PC-9 (cell line): ENCODE results near the gene SLK. TPM values are rescaled to one million over a fixed set of nuclear protein-coding genes. Genes with fewer than 3 reads are reported as not detected.

Experiments used
- BruUV-seq: library from RNA; stranded (reverse); fragments of 400-500 nt; replicated peaks from 2 replicates; lab custom pipeline; 2021; lab: Mats Ljungman, UMichigan
- CTCF ChIA-PET: fragments of 300-600 bp; sonication (Branson Sonifier 250); formaldehyde crosslinking; loops from one replicate; lab custom pipeline; 2022; ENCODE audit warnings: antibody characterized with exemption; lab: Charles Lee
- POLR2A ChIA-PET: fragments of 300-600 bp; sonication (Branson Sonifier 250); formaldehyde crosslinking; loops from one replicate; lab custom pipeline; 2022; ENCODE audit warnings: antibody characterized with exemption; ENCODE audit not compliant: unreplicated experiment; lab: Charles Lee
- DNase-seq, 2 experiments: peaks; one replicate each; pipeline versions ENCODE4 v3.0.0 to v3.0.0-alpha.2; 2015 to 2022; ENCODE audit warnings: mixed read lengths in 1 of 2
- H2AFZ ChIP-seq: fragments of 200-600 bp; sonication (generic); 2 replicates; pipeline ENCODE4 v1.8.1; 2017; ENCODE audit warnings: antibody characterized with exemption
- H3F3A ChIP-seq: fragments of 200-600 bp; sonication (generic); 2 replicates; pipeline ENCODE4 v1.8.1; 2017; ENCODE audit warnings: antibody characterized with exemption, mild to moderate bottlenecking, low read depth; ENCODE audit not compliant: insufficient read depth
- H3K27ac ChIP-seq: fragments of 200-600 bp; sonication (generic); 2 replicates; pipeline ENCODE4 v1.6.1; 2016; ENCODE audit warnings: mixed run types
- H3K27me3 ChIP-seq: fragments of 200-600 bp; sonication (generic); 2 replicates; pipeline ENCODE4 v1.6.1; 2016; ENCODE audit warnings: low read depth, mixed run types; ENCODE audit not compliant: insufficient read depth
- H3K36me3 ChIP-seq: fragments of 200-600 bp; sonication (generic); 2 replicates; pipeline ENCODE4 v1.6.1; 2016; ENCODE audit warnings: low read depth, mixed run types
- H3K4me1 ChIP-seq: fragments of 200-600 bp; sonication (generic); replicated peaks from 2 replicates; pipeline ENCODE4 v1.6.1; 2016; ENCODE audit warnings: mixed run types; ENCODE audit not compliant: insufficient read depth
- H3K4me2 ChIP-seq: fragments of 200-600 bp; sonication (generic); 2 replicates; pipeline ENCODE4 v1.6.1; 2017; ENCODE audit warnings: mixed run types
- H3K4me3 ChIP-seq: fragments of 200-600 bp; sonication (generic); 2 replicates; pipeline ENCODE4 v1.6.1; 2016; ENCODE audit warnings: mixed run types
- H3K79me2 ChIP-seq: fragments of 200-600 bp; sonication (generic); 2 replicates; pipeline ENCODE4 v1.6.1; 2017; ENCODE audit warnings: low read depth, mixed run types
- H3K9me2 ChIP-seq: fragments of 200-600 bp; sonication (generic); 2 replicates; pipeline ENCODE4 v1.8.1; 2017; ENCODE audit warnings: mild to moderate bottlenecking; ENCODE audit not compliant: insufficient read depth
- H3K9me3 ChIP-seq: fragments of 200-600 bp; sonication (generic); 2 replicates; pipeline ENCODE4 v1.8.1; 2016; ENCODE audit warnings: low read depth; ENCODE audit not compliant: insufficient read depth
- H4K20me1 ChIP-seq: fragments of 200-600 bp; sonication (generic); 2 replicates; pipeline ENCODE4 v1.8.1; 2017; ENCODE audit not compliant: insufficient read depth
- CTCF ChIP-seq: fragments of 200-600 bp; sonication (generic); conservative IDR thresholded peaks from 2 replicates; pipeline ENCODE4 v1.6.1; 2017; ENCODE audit warnings: mixed run types, antibody characterized with exemption, mild to moderate bottlenecking, moderate library complexity
- EZH2 ChIP-seq: fragments of 200-600 bp; sonication (generic); IDR thresholded peaks from 2 replicates; pipeline ENCODE4 v1.8.0; 2017; ENCODE audit warnings: antibody characterized with exemption, low read depth
- intact Hi-C: fragments of 100-400 bp; cut with micrococcal nuclease; formaldehyde crosslinking; loops from one replicate; pipeline ENCODE4 v1.10.0; 2022; ENCODE audit not compliant: unreplicated experiment
- total RNA-seq: library from RNA; stranded (reverse); gene quantifications from 2 replicates; pipeline ENCODE4 v1.2.3, GENCODE V29; 2021

SLK gene
- total RNA-seq, 1 experiment from 2014 or later, result 30.4 TPM

GRCh38 chr10:103939522-103939921, 27.4 kb upstream of the SLK start:
- H3K36me3 ChIP-seq, result no peaks in the 10 kb centered on the region
- no peak for TF ChIP-seq EZH2
- TF ChIP-seq CTCF, result no peak
- no peak overlapping the region for H3K27ac ChIP-seq
- H3K4me1 ChIP-seq, result no peaks in the 10 kb centered on the region
- H3K27me3 ChIP-seq, result no peaks in the 10 kb centered on the region
- H4K20me1 ChIP-seq, result no peaks in the 10 kb centered on the region
- no peaks in the 10 kb centered on the region for H3F3A ChIP-seq
- H3K4me3 ChIP-seq, result no peak overlapping the region
- no peak for DNase-seq
- intact Hi-C loops, result no loop called here
- no TSS peak for BruUV-seq
- no peaks in the 10 kb centered on the region for H3K9me2 ChIP-seq
- no peaks in the 10 kb centered on the region for H3K9me3 ChIP-seq
- H3K79me2 ChIP-seq, result no peaks in the 10 kb centered on the region
- H3K4me2 ChIP-seq, result no peak overlapping the region
- POLR2A ChIA-PET, result no interaction called here
- CTCF ChIA-PET, result no interaction called here
- no peak overlapping the region for H2AFZ ChIP-seq

GRCh38 chr10:103941801-103942200, 25.1 kb upstream of the SLK start:
- Histone ChIP-seq H3K4me1 (no peaks in the 10 kb centered on the region), H3K9me3 (no peaks in the 10 kb centered on the region), H3K79me2 (no peaks in the 10 kb centered on the region), H3K36me3 (no peaks in the 10 kb centered on the region), H3F3A (no peaks in the 10 kb centered on the region), H2AFZ (no peak overlapping the region), H3K4me3 (no peak overlapping the region), H3K4me2 (no peak overlapping the region), H4K20me1 (no peaks in the 10 kb centered on the region), H3K9me2 (no peaks in the 10 kb centered on the region), H3K27me3 (no peaks in the 10 kb centered on the region), H3K27ac (no peak overlapping the region)
- no peak for TF ChIP-seq CTCF
- no peak for TF ChIP-seq EZH2
- no TSS peak for BruUV-seq
- no peak for DNase-seq
- ChIA-PET POLR2A (no interaction called here), CTCF (no interaction called here)
- intact Hi-C loops, result no loop called here

- no peaks in the 10 kb centered on the region for H4K20me1 ChIP-seq
- H3K4me1 ChIP-seq, result no peaks in the 10 kb centered on the region
- CTCF ChIA-PET, result no interaction called here
- no peak overlapping the region for H2AFZ ChIP-seq
- no peaks in the 10 kb centered on the region for H3K36me3 ChIP-seq
- DNase-seq, result no peak
- no peaks in the 10 kb centered on the region for H3K9me3 ChIP-seq
- H3K27me3 ChIP-seq, result no peaks in the 10 kb centered on the region
- H3K4me3 ChIP-seq, result no peak overlapping the region
- intact Hi-C loops, result no loop called here
- no peak overlapping the region for H3K4me2 ChIP-seq
- H3F3A ChIP-seq, result no peaks in the 10 kb centered on the region
- no TSS peak for BruUV-seq
- no peak for TF ChIP-seq CTCF
- no peak for TF ChIP-seq EZH2
- POLR2A ChIA-PET, result no interaction called here
- H3K27ac ChIP-seq, result no peak overlapping the region
- H3K79me2 ChIP-seq, result no peaks in the 10 kb centered on the region
- H3K9me2 ChIP-seq, result no peaks in the 10 kb centered on the region
Measured at GRCh38 chr10:103942866-103943265, 24.1 kb upstream of the SLK start.
